H1 (cell line): Measurements from ENCODE around the gene SNCAIP. TPM values are rescaled to one million over a fixed set of nuclear protein-coding genes. Genes with fewer than 3 reads are reported as not detected.

Experiments
- CTCF ChIA-PET: fragments of 300-600 bp; sonication (Branson Sonifier 250); formaldehyde crosslinking; loops from one replicate; lab custom pipeline; 2021; ENCODE audit not compliant: partially characterized antibody; lab: Charles Lee
- POLR2A ChIA-PET: fragments of 300-600 bp; sonication (Branson Sonifier 250); formaldehyde crosslinking; loops from one replicate; lab custom pipeline; 2021; ENCODE audit warnings: inconsistent platforms; ENCODE audit not compliant: partially characterized antibody; lab: Charles Lee
- DNase-seq, 2 experiments: peaks; one replicate each; pipeline versions ENCODE4 v3.0.0 to v3.0.0-alpha.2; 2010 to 2022; ENCODE audit warnings: low spot score in 2 of 2, low read depth in 1 of 2, mixed read lengths in 1 of 2
- FAIRE-seq: peaks from 2 replicates; lab custom pipeline; 2011; peaks lifted over from hg19 to GRCh38; lab: Jason Lieb, UNC
- H2AFZ ChIP-seq: 2 replicates; pipeline ENCODE4 v1.8.1; 2012; ENCODE audit warnings: low read length, inconsistent platforms
- H2AK5ac ChIP-seq: 2 replicates; pipeline ENCODE4 v1.6.1; 2013; ENCODE audit warnings: low read depth, low read length
- H2BK120ac ChIP-seq: replicated peaks from 2 replicates; pipeline ENCODE3; 2013; ENCODE audit warnings: low read depth, low read length, inconsistent platforms
- H2BK12ac ChIP-seq: 2 replicates; pipeline ENCODE4 v1.6.1; 2013; ENCODE audit warnings: low read depth, low read length
- H2BK15ac ChIP-seq: 2 replicates; pipeline ENCODE4 v1.6.1; 2013; ENCODE audit warnings: low read length
- H2BK20ac ChIP-seq: 2 replicates; pipeline ENCODE4 v1.6.1; 2013; ENCODE audit warnings: low read length
- H2BK5ac ChIP-seq: 2 replicates; pipeline ENCODE4 v1.6.1; 2013; ENCODE audit warnings: low read depth, low read length
- H3K14ac ChIP-seq: 2 replicates; pipeline ENCODE4 v1.6.1; 2013; ENCODE audit warnings: inconsistent platforms; ENCODE audit not compliant: insufficient read length
- H3K18ac ChIP-seq: 2 replicates; pipeline ENCODE4 v1.6.1; 2013; ENCODE audit warnings: low read length; ENCODE audit errors: extremely low read depth
- H3K23ac ChIP-seq: 2 replicates; pipeline ENCODE4 v1.6.1; 2013; ENCODE audit warnings: inconsistent platforms; ENCODE audit not compliant: insufficient read length
- H3K23me2 ChIP-seq: 2 replicates; pipeline ENCODE4 v1.6.1; 2013; ENCODE audit warnings: low read depth, low read length
- H3K27ac ChIP-seq: 2 replicates; pipeline ENCODE4 v1.6.1; 2011; ENCODE audit warnings: low read depth, low read length, inconsistent platforms
- H3K27me3 ChIP-seq, 4 experiments: replicated peaks in 1 of 4; 1 replicate in 1 of 4; 2 replicates in 3 of 4; pipeline versions ENCODE4 v1.6.1 to v1.8.1; 2011 to 2013; ENCODE audit warnings: low read length in 3 of 4, mild to moderate bottlenecking in 3 of 4, inconsistent platforms in 2 of 4, mixed read lengths in 2 of 4, moderate library complexity in 1 of 4; ENCODE audit not compliant: control insufficient read depth in 3 of 4, insufficient read depth in 3 of 4; ENCODE audit errors: extremely low read depth in 1 of 4
- H3K36me3 ChIP-seq, 4 experiments: 2 replicates each; pipeline versions ENCODE4 v1.6.1 to v1.8.1; 2011 to 2013; ENCODE audit warnings: mild to moderate bottlenecking in 4 of 4, low read length in 3 of 4, moderate library complexity in 2 of 4, control low read depth in 1 of 4, inconsistent platforms in 1 of 4; ENCODE audit not compliant: insufficient read depth in 4 of 4, control insufficient read depth in 2 of 4
- H3K4ac ChIP-seq: replicated peaks from 2 replicates; pipeline ENCODE3; 2013; ENCODE audit warnings: low read length, low read depth, mixed read lengths, inconsistent platforms; ENCODE audit not compliant: insufficient read length
- H3K4me1 ChIP-seq, 4 experiments: replicated peaks in 1 of 4; 1 replicate in 1 of 4; 2 replicates in 3 of 4; pipeline versions ENCODE4 v1.6.1 to v1.8.1; 2011 to 2013; ENCODE audit warnings: low read length in 3 of 4, inconsistent platforms in 2 of 4, mixed read lengths in 1 of 4; ENCODE audit not compliant: insufficient read depth in 4 of 4, control insufficient read depth in 3 of 4
- H3K4me2 ChIP-seq, 2 experiments: 2 replicates each; pipeline versions ENCODE4 v1.6.1 to v1.8.1; 2011 to 2013; ENCODE audit warnings: low read depth in 2 of 2, low read length in 2 of 2, control low read depth in 1 of 2, inconsistent platforms in 1 of 2, mild to moderate bottlenecking in 1 of 2; ENCODE audit not compliant: insufficient read depth in 1 of 2
- H3K4me3 ChIP-seq, 4 experiments: fragments of 200-600, 300-600 bp in 1 of 4; sonication (generic), shearing (Covaris generic), sonication (Bioruptor Twin) in 1 of 4; 2 replicates each; pipeline versions ENCODE4 v1.5.1 to v1.8.1; 2011 to 2016; ENCODE audit warnings: low read length in 4 of 4, low read depth in 3 of 4, control low read depth in 2 of 4, inconsistent platforms in 2 of 4, mild to moderate bottlenecking in 2 of 4, mixed read lengths in 1 of 4, moderate library complexity in 1 of 4; ENCODE audit not compliant: insufficient read depth in 2 of 4; ENCODE audit errors: extremely low read depth in 1 of 4
- H3K56ac ChIP-seq: replicated peaks from 2 replicates; pipeline ENCODE3; 2013; ENCODE audit warnings: low read depth, mild to moderate bottlenecking, mixed read lengths, low read length, inconsistent platforms; ENCODE audit not compliant: insufficient read length
- H3K79me1 ChIP-seq: 2 replicates; pipeline ENCODE4 v1.6.1; 2013; ENCODE audit warnings: low read depth, low read length, control low read depth
- H3K79me2 ChIP-seq, 2 experiments: 2 replicates each; pipeline versions ENCODE4 v1.6.1 to v1.8.1; 2012 to 2013; ENCODE audit warnings: low read length in 2 of 2, mild to moderate bottlenecking in 2 of 2, inconsistent platforms in 1 of 2; ENCODE audit not compliant: insufficient read depth in 2 of 2, control insufficient read depth in 1 of 2
- H3K9ac ChIP-seq, 4 experiments: replicated peaks in 1 of 4; 1 replicate in 1 of 4; 2 replicates in 3 of 4; pipeline versions ENCODE4 v1.6.1 to v1.8.1; 2011 to 2013; ENCODE audit warnings: low read depth in 3 of 4, low read length in 3 of 4, control low read depth in 2 of 4, mild to moderate bottlenecking in 2 of 4, moderate library complexity in 2 of 4, inconsistent platforms in 1 of 4; ENCODE audit errors: extremely low read depth in 1 of 4
- H3K9me3 ChIP-seq, 2 experiments: 2 replicates each; pipeline versions ENCODE4 v1.6.1 to v1.8.1; 2012 to 2013; ENCODE audit warnings: mild to moderate bottlenecking in 2 of 2, moderate library complexity in 2 of 2, control low read depth in 1 of 2, inconsistent platforms in 1 of 2, low read depth in 1 of 2, low read length in 1 of 2, mixed read lengths in 1 of 2; ENCODE audit not compliant: insufficient read depth in 2 of 2
- H4K20me1 ChIP-seq, 2 experiments: replicated peaks in 1 of 2; 2 replicates each; pipeline versions ENCODE3 to v1.8.1; 2011 to 2013; ENCODE audit warnings: inconsistent platforms in 2 of 2, low read length in 2 of 2, mild to moderate bottlenecking in 1 of 2; ENCODE audit not compliant: insufficient read depth in 2 of 2, control insufficient read depth in 1 of 2
- H4K5ac ChIP-seq: 2 replicates; pipeline ENCODE4 v1.6.1; 2013; ENCODE audit warnings: low read length, low read depth, mixed read lengths, inconsistent platforms; ENCODE audit not compliant: insufficient read length
- H4K8ac ChIP-seq: 2 replicates; pipeline ENCODE4 v1.8.0; 2013; ENCODE audit warnings: mild to moderate bottlenecking, moderate library complexity, low read length, inconsistent platforms; ENCODE audit not compliant: insufficient read depth; ENCODE audit errors: extremely low read depth
- H4K91ac ChIP-seq: replicated peaks from 2 replicates; pipeline ENCODE3; 2013; ENCODE audit warnings: low read length, mixed read lengths, inconsistent platforms; ENCODE audit not compliant: insufficient read length
- RFX5 ChIP-seq: IDR thresholded peaks from 2 replicates; pipeline ENCODE4 v1.6.1; 2011; ENCODE audit warnings: low read depth, low read length, improper control_type of control experiment, borderline replicate concordance
- WGBS, 2 experiments: shearing (Covaris generic) in 1 of 2; methylation state at CpG; one replicate each; pipeline versions ENCODE4 v1.1.6 to v1.1.7; 2013 to 2015; ENCODE audit warnings: low lambda C conversion rate in 2 of 2, mixed read lengths in 2 of 2, inconsistent platforms in 1 of 2, low coverage in 1 of 2, missing lambda C conversion rate in 1 of 2; ENCODE audit not compliant: insufficient replicate concordance in 2 of 2, insufficient coverage in 1 of 2, insufficient read length in 1 of 2; ENCODE audit errors: extremely low coverage in 1 of 2, missing lambda C conversion rate in 1 of 2; 5-methylcytosine and 5-hydroxymethylcytosine counted together
- polyA plus RNA-seq, 7 experiments: library from polyadenylated mRNA; depleted of rRNA in 3 of 7; stranded (reverse) in 5 of 7; unstranded in 2 of 7; fragments of >200 nt in 5 of 7; fragments of 200-250 nt in 2 of 7; gene quantifications; 1 replicate in 5 of 7; 2 replicates in 1 of 7; 4 replicates in 1 of 7; pipeline versions ENCODE4 v1.2.1 to v1.2.3, GENCODE V29; 2011 to 2013; ENCODE audit warnings: missing spikeins in 2 of 7, mixed read lengths in 2 of 7
- total RNA-seq: library from RNA; stranded (reverse); fragmentation: NEBNext Ultra II Directional; extraction: Animal tissue kit (Norgen Biotek cat#: 25700); gene quantifications from 2 replicates; pipeline ENCODE4 v1.2.1, GENCODE V29; 2021

The SNCAIP gene
- total and polyA plus RNA-seq, 2 of the 8 experiments (the other 6 are each of a cell fraction or from before 2014, with no cell fraction given), result 3.9 to 9.0 TPM

GRCh38 chr5:122346897-122347581 lies 35.0 kb downstream of the SNCAIP start:
- Histone ChIP-seq H3K4me3 (no peak overlapping the region), H3K56ac (no peak overlapping the region), H2AFZ (no peak overlapping the region), H2BK5ac (no peak overlapping the region), H2BK120ac (no peak overlapping the region), H3K23me2 (no peaks in the 10 kb centered on the region), H2BK20ac (no peak overlapping the region), H2AK5ac (no peak overlapping the region), H4K8ac (no peak overlapping the region), H3K9me3 (no peaks in the 10 kb centered on the region), H3K79me2 (no peaks in the 10 kb centered on the region), H3K4ac (no peak overlapping the region), H4K20me1 (no peaks in the 10 kb centered on the region), H4K5ac (no peak overlapping the region), H3K23ac (no peak overlapping the region), H3K36me3 (no peaks in the 10 kb centered on the region), H3K27ac (no peak overlapping the region), H2BK12ac (no peak overlapping the region), H4K91ac (no peak overlapping the region), H3K18ac (no peak overlapping the region), H3K14ac (no peak overlapping the region), H3K79me1 (no peaks in the 10 kb centered on the region), H3K9ac (no peak overlapping the region), H3K4me1 (peaks cover 0 to 7% (median 3%) of the 10 kb centered on the region in 4 experiments; a peak in 3 of 7 replicates), H2BK15ac (no peak overlapping the region), H3K4me2 (no peak overlapping the region), H3K27me3 (no peaks in the 10 kb centered on the region)
- TF ChIP-seq RFX5, result no peak
- ChIA-PET CTCF (interaction anchor here (1.0 to 1.6 kb wide), 2 partner anchors 11 to 17 kb away, joined by 3 read pairs; no protein-coding TSS in a partner anchor), POLR2A (interaction anchor here (0.7 kb wide), 1 partner anchor 19 kb away, joined by 3 read pairs; no protein-coding TSS in a partner anchor)
- DNase-seq (no peak), FAIRE-seq (no peak)
- WGBS, 2 experiments, result 87% methylated on average over 3 of the region's 3 CpGs; no CpG with 5 or more reads in 1 of the 2 experiments
